IPS-NIHi7 (cell line): ENCODE measurements around the gene PTPRB.
A peak's percentile ranks its signal among the peaks of the same experiment; 100 is the strongest.

ENCODE experiments used
- DNase-seq: peaks from one replicate; pipeline ENCODE4 v3.0.0; 2012; ENCODE audit warnings: mixed read lengths; ENCODE audit errors: extremely low spot score

PTPRB gene

DNA sequence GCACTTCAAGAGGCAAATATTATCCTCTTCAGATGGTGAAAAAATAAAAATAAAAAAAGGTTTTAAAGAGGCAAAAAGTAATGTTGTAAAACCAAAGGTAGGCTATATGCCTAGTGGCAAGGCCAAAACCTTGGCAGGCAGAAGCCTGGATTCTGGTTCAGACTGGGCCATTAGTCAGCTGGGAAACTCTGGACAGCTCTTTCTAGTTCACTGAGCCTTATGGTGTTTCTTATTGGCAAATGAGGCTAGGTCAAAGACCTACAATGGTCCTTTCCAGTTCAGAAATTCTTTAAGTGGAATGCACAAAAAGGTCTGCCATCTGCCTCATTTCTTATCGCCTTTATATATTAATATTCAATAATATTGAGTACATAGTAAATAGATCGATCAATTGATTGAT is 44.6 kb downstream of the PTPRB start:
- DNase-seq: no peak

- DNase-seq: no peak
Measured at GRCh38 chr12:70590549-70591226, 46.5 kb downstream of the PTPRB start.

DNA sequence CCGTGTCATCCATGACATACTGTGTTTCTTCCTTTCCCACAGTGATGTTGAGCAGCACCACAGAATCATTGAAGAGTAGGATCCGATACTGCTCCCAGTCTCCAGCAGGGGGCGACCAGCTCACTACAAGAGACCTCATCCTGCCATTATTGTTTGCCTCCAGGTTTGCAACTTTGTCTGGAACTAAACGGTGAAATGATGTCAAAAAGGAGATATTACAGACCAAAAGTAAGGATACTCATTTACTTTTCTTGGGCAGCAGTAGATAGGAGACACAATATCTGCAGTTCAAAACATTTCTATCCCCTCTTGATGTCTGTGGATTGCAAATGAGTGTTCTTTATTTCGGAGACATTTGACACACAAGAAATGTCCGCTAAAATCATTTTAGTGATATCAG is 47.2 kb downstream of the PTPRB start:
- peak; percentile 82 for DNase-seq

GRCh38 chr12:70584332-70584731 is 52.9 kb downstream of the PTPRB start:
- no peak for DNase-seq

DNA sequence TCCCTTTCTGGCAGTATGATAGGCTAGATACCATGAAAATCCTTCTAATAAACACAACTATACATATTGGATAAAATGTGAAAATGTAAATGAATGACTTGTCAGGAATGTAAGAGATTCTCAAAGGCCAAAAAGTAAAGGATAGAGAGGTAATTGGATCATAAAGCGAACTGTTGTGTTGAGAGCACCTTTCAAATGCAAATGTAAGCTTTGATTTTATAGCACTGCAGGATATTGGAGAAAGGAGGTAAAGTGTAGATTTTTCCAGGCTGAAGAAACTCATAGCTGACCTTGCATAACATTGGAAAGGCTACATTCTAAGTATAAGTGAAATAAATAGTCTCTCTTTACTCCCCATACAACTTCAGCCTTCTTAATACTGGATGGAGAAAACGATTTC is 54.0 kb downstream of the PTPRB start:
- no peak for DNase-seq

GRCh38 chr12:70581208-70581607 is 56.0 kb downstream of the PTPRB start:
- DNase-seq: no peak

DNA sequence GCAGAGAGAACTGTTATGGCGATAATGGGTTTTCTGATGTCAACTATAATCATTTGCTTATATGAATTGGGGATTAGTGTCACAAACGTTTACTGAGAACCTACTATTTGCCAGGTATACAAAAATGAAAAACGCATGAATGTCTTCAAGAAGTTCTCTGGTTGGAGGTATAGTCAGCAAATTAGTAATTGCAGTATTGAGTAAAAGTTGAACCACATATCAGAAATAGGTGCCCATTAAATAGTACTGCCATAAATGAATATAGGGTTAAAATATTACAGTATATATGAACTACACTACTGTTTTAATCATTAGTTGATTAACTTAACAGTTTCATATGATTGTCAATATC is 60.0 kb downstream of the PTPRB start:
- DNase-seq: no peak

DNA sequence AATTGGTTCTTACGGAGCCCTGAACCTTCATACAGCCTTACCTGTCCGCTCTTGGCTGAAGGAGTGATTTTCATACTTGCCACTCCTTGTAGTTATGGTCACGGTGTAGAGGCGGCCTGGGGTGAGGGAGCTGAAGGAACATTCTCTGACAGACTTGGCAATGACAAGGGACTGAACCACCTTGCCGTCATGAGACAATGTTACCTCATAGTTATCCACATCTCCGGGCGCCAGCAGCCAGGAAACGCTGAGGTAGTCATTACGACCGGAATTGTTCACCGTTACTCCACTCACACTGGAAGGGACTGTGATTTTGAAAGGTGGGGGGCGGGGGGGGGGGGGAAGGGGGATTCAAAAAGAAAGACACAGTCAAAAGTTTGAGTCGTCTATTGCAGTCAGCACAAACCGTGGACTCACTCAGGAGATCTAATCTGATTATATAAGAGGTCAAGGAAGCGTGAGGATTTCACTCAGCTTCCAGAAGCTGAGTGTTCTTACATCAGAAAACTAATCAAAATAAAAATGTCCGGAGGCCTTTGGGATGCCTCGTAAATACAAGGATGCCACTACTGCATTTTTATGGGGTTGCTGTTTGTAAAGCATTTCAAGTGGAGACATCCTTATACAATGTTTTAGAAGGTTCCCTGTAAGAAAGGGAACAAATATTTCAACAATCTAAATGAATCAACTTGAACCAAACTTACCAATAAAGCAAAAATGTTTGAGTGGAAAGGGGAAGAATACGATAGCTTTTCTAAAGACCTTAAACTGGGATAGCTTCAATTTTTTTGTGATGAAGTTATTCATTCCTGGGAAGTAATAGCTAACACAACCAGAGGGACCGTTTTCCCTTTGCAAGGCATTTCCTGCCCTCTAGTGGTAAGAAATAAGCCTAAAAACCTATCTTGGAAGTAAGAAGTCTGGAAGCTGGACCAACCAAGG is 60.6 kb downstream of the PTPRB start:
- DNase-seq: peak; percentile 60

DNA sequence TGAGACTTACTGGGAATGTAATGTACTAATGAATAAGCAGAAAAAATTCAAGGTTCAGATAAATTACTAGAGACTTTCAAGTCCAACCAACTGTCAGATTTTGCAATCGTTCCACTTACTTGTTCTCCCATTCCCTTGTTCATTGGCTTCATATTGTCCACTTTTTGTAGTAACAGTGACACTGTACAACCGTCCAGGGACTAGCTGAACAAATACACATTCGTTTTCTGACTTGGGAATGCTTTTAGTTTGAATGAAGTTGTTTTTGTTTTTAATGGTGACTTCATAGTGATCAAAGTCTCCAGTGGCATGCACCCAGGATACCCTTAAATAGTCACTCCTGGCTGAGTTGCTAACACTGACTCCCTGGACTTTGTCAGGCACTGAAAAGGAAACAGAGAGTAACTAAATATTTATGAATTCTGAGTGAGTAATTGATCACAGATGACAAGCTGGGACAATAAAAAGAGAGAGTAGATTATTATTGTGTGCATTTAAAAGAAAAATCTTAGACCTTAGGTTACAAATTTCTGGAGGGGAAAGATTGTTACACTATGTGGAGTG is 65.4 kb downstream of the PTPRB start:
- DNase-seq: no peak

DNA sequence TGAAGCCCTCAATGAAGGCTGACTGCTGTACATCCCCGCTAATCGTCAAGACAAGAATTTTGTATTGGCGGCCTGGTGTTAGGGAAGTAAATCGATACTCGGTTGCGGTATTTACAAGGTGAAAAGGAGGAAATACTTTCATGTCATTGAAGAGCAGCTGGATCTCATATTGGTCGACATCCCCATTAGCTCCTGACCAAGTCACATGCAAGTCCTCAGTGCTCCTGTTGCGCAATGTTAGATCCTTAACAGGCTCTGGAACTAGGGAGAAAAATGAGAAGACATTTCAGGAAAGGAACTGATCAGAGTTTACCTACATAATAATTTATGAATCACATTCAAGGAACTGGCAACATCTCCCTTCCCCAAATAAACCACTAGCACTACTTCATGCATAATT is 66.2 kb downstream of the PTPRB start:
- no peak for DNase-seq

- no peak for DNase-seq
Measured at GRCh38 chr12:70561550-70561949, 75.7 kb downstream of the PTPRB start.

- no peak for DNase-seq
Measured at GRCh38 chr12:70560671-70561070, 76.6 kb downstream of the PTPRB start.

DNA sequence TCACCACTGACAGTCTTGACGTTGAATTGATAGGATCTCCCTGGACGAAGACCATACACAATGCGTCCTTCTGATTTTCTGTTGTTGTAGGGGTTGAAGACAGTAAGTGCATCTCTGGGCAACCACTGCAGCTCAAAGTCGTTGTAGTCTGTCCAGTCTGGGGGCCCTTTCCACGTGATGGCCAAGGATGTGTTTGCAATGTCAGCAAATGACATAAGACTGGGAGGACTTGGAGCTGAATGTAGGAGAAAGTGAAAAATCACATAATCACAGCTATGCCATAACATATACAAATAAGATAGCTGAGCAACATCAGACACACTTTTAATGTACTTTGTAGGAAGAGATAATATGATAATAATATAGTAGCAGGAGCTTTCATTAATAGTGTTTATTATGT is 77.8 kb downstream of the PTPRB start:
- DNase-seq: no peak

DNA sequence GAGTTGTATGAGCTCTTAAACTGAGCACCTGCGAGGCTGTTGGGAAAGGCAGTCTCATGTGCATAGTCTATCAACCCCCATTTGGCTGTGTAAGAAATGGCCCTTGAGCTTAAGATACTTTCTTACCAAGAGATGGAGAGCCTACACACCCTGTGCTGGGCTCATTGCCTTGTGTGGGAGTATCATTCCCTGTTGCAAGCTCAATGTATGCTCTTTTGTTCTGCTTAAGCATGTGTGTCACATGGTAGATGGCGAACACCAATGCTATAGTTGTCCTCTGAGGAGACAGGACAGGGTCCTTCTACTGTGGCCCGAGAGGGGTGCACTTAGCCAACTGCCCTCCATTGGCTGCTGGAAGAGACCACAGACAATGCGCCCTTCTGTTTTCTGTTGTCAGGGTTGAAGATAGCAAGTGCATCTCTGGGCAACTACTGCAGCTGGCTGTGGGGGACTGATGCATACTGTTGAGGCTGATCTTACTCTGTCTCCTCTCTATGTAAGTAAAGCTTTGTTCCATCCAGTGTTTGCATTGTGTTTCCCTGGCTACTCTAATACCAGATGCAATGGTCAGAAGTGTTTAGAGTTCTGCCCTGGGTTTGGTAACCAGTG is 79.5 kb downstream of the PTPRB start:
- no peak for DNase-seq

DNA sequence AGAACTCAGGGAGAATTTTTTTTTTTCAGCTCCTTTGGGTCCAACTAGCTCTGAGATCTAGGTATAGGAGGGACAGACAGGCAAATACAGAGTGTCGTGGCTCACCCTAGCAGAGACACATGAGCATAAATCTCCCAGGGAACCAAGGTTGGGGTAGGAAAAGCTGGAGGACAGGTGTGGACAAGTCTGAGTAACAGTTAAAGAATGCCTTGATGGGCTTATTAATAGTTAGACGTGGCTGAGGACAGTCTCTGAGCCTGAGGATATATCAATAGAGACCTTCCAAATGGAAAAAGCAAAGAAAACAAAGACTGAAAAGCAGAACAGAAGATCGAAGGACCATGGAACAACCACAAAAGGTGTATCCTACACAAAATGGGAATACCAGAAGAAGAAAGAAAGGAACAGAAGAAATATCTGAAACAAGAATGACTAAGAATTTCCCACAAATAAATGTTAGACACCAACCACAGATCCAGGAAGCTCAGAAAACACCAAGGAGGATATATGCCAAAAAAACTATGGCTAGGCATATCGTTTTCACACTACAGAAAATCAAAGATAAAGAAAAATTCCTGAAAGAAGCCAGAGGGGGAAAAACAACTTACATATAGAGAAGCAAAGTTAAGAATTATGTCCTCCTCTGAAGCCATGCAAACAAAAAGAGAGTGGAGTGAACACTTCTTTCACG is 80.9 kb downstream of the PTPRB start:
- DNase-seq: no peak

GRCh38 chr12:70555081-70555480 is 82.1 kb downstream of the PTPRB start:
- DNase-seq: peak; percentile 28

- no peak for DNase-seq
Measured at GRCh38 chr12:70553391-70553859, 83.8 kb downstream of the PTPRB start.

DNA sequence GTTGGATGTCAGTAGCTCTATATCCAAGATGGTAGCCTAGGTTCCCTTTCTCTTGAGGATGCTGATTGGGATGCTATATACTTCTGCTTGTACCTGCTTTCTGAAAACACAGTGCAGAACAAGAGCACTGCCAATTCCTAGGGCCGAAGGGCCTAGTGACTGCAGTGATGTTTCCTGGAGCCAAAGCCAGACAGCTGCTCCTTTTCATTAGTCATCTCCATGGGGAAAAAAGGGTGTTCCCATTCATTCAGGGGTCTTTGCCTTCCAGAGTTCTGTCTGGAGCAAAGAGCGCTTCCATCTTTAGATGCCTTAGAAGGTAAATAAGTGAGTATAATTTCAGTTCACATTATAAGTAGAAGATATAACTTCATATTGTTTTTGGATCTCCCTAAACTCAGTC is 85.5 kb downstream of the PTPRB start:
- no peak for DNase-seq

DNA sequence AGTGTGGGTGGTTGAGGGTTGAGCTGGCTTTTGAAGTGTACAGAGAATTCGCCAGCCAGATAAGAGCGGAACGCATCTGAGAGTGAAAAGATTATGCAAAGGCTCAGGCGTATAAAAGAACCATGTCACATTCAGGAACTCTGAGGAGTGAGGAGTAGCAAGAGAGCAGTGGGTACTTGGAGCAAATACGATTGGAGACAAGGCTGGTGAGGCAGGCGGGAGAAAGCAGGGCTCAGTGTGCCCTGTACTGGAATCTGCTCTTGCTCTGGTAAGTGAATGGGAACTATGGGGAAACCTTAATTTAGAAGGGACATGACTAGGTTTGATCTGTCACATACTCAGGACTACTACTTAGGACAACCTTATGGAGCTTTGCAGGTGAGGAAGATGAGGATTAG is 87.0 kb downstream of the PTPRB start:
- DNase-seq: no peak

GRCh38 chr12:70549340-70550179 is 87.7 kb downstream of the PTPRB start:
- no peak for DNase-seq

DNA sequence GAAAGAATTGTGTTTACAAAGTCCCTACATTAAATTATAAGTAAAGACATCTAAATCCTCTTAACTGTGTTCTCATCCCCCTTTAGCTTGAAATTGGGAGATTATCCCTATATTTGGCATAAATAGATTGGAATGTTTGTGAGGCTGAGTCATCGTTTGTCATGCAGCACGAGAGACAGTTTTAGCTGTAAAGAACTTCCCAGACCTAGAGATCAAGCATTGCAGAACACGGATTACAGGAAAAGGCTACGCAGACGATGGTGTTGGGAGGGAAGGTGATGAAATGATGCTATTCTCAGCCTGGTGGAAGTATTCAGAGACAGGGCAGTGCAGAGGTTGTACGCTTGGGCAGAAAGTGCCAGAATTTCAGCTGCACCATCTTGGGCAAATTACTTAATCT is 93.8 kb downstream of the PTPRB start:
- no peak for DNase-seq
